Sigmoid colon (tissue), 3 donors: Measurements from ENCODE around the gene TCERG1L.

Experiments
- POLR2A ChIP-seq, 2 donors: fragments of 450-650 bp; IDR thresholded peaks; one replicate each; pipeline ENCODE4 v1.6.1; 2016; ENCODE audit warnings: antibody characterized with exemption in 2 of 2, mild to moderate bottlenecking in 2 of 2, moderate library complexity in 2 of 2
- TF ChIP-seq, protein P1 (sequence below), 4 experiments: fragments of 450-650 bp in 3 of 4; fragments of 200-600 bp in 1 of 4; IDR thresholded peaks; one replicate each; pipeline ENCODE4 v1.5.1; 2016 to 2019; ENCODE audit warnings: antibody characterized with exemption in 4 of 4, mild to moderate bottlenecking in 3 of 4, moderate library complexity in 2 of 4

- no peak for TF ChIP-seq POLR2A (IDR thresholded peaks at IDR 0.05)
- TF ChIP-seq, protein P1, sequence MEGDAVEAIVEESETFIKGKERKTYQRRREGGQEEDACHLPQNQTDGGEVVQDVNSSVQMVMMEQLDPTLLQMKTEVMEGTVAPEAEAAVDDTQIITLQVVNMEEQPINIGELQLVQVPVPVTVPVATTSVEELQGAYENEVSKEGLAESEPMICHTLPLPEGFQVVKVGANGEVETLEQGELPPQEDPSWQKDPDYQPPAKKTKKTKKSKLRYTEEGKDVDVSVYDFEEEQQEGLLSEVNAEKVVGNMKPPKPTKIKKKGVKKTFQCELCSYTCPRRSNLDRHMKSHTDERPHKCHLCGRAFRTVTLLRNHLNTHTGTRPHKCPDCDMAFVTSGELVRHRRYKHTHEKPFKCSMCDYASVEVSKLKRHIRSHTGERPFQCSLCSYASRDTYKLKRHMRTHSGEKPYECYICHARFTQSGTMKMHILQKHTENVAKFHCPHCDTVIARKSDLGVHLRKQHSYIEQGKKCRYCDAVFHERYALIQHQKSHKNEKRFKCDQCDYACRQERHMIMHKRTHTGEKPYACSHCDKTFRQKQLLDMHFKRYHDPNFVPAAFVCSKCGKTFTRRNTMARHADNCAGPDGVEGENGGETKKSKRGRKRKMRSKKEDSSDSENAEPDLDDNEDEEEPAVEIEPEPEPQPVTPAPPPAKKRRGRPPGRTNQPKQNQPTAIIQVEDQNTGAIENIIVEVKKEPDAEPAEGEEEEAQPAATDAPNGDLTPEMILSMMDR (IDR thresholded peaks at IDR 0.05), result no peak
Measured at GRCh38 chr10:131046194-131046593, 265.3 kb downstream of the TCERG1L start.
